ENCODE data around the gene KCNK7. TPM values are rescaled to one million over a fixed set of nuclear protein-coding genes. Genes with fewer than 3 reads are reported as not detected.

Gene KCNK7
- total and polyA plus RNA-seq, 12 donors: 0.22 to 1.5 (median 0.36) TPM; not detected in 2

DNA sequence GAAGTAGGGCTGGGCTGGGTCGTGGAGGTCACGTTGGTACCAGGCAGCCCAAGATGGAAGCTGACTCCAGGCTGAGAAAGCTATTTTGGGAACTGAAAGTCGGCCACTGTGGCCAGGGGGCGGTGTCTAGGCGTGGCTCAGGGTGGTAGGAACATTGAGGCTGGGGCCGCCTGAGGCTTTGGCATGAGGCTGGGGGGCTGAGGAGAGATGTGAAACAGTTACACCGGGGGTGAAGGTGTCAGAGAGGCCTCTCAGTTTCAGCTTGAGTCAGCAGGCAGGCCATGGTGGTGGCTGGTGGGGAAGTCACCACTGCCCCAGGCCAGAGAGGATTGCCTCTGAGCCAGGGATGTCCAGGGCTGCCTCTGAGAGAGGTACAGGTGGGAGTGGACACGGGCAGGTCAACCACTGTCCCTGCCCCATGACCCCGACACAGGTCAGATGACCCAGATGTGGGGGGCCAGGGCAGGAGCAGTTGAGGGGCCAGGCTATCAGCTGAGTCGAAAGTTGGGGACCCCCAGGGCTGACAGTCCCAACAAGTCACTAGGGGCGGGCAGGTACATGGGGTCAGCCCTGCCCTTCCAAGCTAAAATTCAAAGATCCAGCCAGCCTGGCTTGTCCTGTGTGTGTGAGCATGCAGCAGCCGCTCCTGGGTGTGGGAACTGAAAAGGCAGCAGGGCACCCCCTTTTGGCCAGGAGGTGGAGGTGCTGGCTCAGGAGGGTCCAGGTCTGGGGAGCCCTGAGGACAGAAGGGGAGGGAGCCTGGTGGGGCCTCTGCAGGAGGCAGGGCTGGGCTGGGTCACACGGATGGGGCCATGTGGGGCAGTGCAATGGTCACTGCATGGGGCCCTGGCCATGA, 7.2 kb downstream of the KCNK7 start:
- Histone ChIP-seq H3K36me3 (peaks cover 0 to 80% (median 22%) of the 10 kb centered on the region in 9 donors), H3K4me1 (peaks cover 26 to 70% (median 49%) of the 10 kb centered on the region in 9 donors)

DNA sequence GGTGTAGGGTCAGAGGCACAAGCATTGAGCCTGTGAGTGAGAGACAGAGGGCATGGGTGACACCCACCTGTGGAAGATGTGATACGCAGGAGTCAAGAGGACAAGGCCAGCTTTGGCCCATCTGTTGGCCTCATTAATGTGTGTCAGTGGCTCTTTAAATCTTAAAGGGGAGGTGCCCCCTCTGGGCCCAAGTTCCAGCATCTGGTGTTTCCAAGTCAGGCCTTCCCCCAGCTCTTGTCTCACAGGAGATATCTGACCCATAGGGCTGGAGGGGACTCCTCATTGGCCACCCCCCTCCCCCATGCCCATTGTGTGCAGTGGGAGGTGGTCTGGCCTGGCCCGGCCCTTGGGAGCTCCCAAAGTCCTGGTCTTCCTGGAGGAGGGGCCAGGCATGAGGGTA, 8.9 kb downstream of the KCNK7 start:
- peaks cover 25 to 58% (median 47%) of the 10 kb centered on the region in 9 donors for H3K4me1 ChIP-seq
- peak overlapping the region in 9 of 10 donors; percentile 53 to 89 (median 81) for H3K27ac ChIP-seq
- peaks cover 0 to 80% (median 18%) of the 10 kb centered on the region in 9 donors for H3K36me3 ChIP-seq
- DNase-seq (no peak), ATAC-seq (peak; percentile 11 to 49 (median 27))
- intact Hi-C loops (cut with DNase I): loop anchor here in 3 of 10 donors (5.0 to 10.0 kb wide), 2 partner anchors 44 to 52 kb away; no protein-coding TSS in a partner anchor
- no peaks in the 10 kb centered on the region for H3K27me3 ChIP-seq
- H3K9me3 ChIP-seq: no peaks in the 10 kb centered on the region
- WGBS, 2 donors: 56 to 62% methylated on average over 2 of the region's 2 CpGs
- peak overlapping the region in 1 of 10 donors; percentile 14 for H3K4me3 ChIP-seq
- TF ChIP-seq, protein P1, sequence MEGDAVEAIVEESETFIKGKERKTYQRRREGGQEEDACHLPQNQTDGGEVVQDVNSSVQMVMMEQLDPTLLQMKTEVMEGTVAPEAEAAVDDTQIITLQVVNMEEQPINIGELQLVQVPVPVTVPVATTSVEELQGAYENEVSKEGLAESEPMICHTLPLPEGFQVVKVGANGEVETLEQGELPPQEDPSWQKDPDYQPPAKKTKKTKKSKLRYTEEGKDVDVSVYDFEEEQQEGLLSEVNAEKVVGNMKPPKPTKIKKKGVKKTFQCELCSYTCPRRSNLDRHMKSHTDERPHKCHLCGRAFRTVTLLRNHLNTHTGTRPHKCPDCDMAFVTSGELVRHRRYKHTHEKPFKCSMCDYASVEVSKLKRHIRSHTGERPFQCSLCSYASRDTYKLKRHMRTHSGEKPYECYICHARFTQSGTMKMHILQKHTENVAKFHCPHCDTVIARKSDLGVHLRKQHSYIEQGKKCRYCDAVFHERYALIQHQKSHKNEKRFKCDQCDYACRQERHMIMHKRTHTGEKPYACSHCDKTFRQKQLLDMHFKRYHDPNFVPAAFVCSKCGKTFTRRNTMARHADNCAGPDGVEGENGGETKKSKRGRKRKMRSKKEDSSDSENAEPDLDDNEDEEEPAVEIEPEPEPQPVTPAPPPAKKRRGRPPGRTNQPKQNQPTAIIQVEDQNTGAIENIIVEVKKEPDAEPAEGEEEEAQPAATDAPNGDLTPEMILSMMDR (IDR thresholded peaks at IDR 0.05): no peak

More for the DNA sequence above, 7.2 kb downstream of the KCNK7 start:
- no peaks in the 10 kb centered on the region for H3K27me3 ChIP-seq
- peak; percentile 61 to 63 for DNase-seq
- no peaks in the 10 kb centered on the region for H3K9me3 ChIP-seq
- peak overlapping the region; percentile 37 to 89 (median 80) for H3K27ac ChIP-seq
- 49% methylated on average over 13 of the region's 13 CpGs for WGBS, 2 donors
- intact Hi-C loops (cut with DNase I): loop anchor here in 3 of 10 donors (5.0 to 10.0 kb wide), 2 partner anchors 46 to 54 kb away; no protein-coding TSS in a partner anchor
- peak overlapping the region in 1 of 10 donors; percentile 12 for H3K4me3 ChIP-seq
- TF ChIP-seq, protein P1 (IDR thresholded peaks at IDR 0.05): peak; percentile 17 to 67 (median 51)
- peak; percentile 34 to 75 (median 64) for ATAC-seq

DNA sequence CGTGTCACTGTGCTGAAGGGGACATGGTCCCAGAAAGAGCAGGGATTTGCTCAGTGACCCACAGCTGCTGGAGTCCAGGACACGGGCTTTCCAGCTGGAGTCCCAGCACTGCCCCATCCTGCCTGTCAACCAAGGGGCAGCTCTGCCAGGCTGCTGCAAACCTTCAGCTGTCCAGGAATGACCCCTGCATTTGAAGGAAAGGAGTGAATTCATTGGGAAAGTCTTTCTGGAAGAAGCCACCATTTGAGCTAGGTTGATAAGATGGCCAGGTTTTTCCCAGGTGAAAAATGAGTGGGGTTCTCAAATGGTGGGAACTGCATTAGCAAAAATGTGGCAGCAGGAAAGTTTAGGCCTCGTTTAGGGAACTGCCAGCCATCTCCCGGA, 9.4 kb downstream of the KCNK7 start:
- peak overlapping the region in 8 of 10 donors; percentile 53 to 89 (median 81) for H3K27ac ChIP-seq
- H3K4me3 ChIP-seq: no peak overlapping the region
- H3K4me1 ChIP-seq: peaks cover 25 to 58% (median 47%) of the 10 kb centered on the region in 9 donors
- peaks cover 0 to 80% (median 18%) of the 10 kb centered on the region in 9 donors for H3K36me3 ChIP-seq
- DNase-seq: no peak
- TF ChIP-seq, protein P1 (IDR thresholded peaks at IDR 0.05): no peak
- no peak for ATAC-seq
- no peaks in the 10 kb centered on the region for H3K27me3 ChIP-seq
- WGBS, 2 donors: 77 to 80% methylated on average over 4 of the region's 4 CpGs
- no peaks in the 10 kb centered on the region for H3K9me3 ChIP-seq
- intact Hi-C loops (cut with DNase I): loop anchor here in 3 of 10 donors (5.0 to 10.0 kb wide), 2 partner anchors 44 to 51 kb away; no protein-coding TSS in a partner anchor
